ENCODE results near the gene SUCO.

The SUCO gene

DNA sequence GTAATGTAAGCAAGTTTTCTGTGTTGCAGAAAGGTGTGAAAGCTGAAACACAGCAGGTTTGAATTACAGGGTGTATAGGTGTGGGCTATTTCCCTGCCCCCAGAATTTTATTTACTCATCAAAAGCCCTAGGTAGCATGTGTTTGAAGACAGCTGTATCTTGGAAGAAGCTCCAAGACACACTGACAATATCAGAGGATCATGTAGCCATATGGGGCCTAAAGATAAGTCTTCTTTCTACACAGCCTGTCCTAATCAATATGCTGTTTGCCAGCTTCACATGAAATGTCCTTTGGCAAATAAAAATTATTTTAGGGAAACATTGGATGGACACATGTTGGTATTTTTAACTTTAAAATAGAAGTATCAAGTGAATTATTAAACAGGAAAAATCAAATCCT lies 17.5 kb upstream of the SUCO start:
- DNase-seq (ENCODE audit: low spot score): no peak

DNA sequence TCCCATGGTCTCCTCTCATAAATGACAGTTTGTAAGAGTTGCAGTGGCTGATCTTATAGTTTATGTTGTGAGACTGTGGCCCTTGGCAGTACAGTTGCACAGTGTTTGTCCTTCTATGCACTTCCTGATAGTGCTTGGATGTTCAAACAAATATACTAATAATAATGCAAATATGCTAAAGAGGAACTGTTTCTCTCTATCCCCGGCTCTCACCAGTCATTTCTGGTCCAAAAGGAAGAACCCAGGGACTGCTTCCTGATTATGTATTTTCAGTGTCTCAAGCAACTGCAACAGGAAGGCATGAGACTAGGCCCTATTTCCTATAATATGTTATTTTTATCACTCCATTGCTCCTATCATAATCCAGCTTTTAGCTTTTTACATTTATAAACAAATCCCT lies 17.0 kb upstream of the SUCO start:
- no peak for DNase-seq (ENCODE audit: low spot score)

DNA sequence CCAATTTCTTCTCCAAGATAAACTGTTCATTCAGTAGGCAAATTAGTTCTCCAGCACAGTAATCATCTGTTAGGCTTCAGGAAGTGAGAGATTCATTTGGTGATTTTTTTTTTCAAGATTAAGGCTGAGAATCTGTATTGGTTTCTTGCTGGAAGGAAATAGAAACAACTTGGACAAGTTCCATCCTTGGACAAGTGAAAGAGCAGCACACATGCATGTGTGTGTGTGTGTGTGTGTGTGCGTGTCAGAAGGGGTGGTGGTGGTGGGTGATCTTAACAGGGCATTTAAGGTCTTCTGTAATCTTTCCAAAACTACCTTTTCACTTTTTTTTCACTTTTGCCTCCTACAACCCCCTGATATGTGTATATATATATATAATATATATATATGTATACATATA lies 15.9 kb upstream of the SUCO start:
- no peak for DNase-seq (ENCODE audit: low spot score)

DNA sequence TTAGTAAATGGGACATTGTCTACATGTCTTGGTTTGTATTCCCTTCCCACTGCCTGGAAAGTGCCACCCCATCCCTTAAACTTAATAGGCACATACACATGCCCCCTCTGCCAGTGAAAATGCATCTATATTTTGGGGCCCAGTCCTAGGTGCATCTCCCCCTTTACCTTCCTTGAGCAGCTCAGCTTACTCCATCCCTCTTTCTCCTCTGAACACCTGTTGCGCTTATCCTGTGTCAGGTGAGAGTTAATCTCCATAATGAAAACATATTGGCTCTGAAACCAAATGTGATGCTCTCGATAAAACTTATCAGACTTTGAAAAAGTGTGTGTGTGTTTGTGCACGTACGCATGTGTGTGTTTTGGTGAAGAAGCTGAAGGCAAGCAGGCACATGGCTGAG lies 15.4 kb upstream of the SUCO start:
- DNase-seq (ENCODE audit: low spot score): no peak

DNA sequence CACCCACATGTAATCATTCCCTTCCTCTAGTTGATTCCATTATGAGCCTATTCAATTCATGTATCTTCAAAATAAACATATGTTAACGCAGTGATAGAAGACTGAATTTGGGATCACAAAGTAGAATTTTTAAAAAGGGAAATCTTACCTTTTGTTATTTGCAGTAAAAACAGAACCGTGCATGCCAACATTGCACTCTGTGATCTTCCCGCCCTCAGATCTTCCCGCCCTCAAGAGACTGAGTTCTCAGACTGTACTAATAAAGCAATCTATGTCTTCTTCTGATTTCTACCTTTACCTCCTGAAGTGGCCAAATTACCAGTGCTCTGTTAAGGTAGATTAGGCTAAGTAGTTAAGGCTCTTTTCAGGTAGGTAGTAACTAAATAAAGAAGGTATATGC lies 3.6 kb upstream of the SUCO start:
- no peak for DNase-seq (ENCODE audit: low spot score)

DNA sequence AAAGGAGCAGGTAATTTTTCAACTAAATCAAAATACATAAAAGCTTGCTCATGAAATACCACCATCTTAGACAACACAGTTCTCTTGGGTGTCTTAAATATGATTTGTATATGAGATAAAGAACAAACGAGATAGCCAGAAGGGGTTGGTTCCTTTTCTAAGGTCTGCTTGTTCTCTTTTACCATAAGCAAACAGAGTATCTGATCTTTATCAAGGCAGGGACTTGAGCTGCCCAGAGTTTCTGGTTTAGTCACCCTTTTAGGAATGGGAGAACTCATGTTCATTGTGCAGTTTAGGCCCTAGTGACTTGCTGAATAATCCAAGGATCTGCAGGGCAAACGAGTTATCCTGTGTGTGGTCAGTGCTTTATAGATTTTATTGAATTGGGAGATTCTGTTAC lies 3.0 kb upstream of the SUCO start:
- no peak for DNase-seq (ENCODE audit: low spot score)

DNA sequence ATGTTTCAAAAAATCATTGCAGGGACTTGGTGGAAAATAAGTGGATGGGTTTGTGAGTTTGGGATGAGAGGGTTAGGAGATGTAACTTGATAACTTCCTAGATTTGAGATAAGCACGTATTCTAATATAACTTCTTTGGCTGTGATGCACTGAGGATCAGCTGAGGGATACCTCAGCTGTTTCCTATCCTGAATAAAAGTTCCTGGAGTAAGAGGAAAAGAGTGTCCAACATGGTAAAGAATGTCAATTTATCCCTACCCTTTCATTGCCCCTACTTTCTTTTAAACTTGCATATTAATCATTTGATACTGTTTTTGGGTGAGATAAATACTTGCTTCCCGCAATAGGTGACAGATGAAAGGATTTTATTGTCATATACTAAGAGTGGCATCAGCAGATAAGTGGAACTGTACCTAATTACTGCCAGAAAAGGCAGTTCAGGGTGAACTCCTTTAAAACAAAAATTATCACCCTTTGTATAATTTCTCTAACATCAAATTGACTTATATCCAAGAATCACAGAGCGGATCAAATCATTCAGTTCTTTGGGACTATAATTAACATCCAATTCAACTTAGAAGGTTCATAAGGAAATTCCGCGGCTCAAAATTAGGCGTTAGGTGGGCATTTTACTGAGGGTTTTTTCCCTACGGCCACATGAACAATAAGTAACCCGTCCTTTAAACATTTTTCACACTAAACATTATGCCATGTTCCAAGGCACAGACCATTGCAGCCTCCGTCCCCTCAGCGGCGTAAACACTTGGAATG lies 1.4 kb upstream of the SUCO start:
- no peak for DNase-seq (ENCODE audit: low spot score)

DNA sequence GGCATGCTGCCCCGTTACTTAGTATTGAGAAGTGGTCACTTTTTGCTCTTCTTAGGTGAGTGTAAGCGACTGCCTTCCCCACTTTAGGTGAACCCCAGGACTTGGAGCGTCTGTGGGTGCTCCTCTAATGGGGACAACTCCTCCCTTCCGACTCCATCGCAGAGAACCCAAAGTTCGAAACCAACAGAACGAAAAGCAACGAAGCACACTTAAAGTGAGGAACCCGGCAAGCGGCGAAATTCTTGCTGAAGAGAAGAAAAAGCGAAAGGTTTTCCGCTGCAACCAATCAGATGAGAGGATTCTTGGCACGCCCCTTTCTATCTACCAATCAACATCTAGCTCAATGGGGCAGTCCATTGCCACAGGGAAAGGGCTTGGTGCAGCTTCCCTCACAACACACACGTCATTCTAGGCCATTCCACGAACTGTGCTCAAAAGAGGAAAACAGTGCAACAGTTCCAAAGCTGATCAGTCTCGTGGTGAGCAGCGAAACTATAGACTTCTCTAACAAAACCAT lies 709 bp upstream of the SUCO start:
- DNase-seq (ENCODE audit: low spot score): peak; percentile 99

DNA sequence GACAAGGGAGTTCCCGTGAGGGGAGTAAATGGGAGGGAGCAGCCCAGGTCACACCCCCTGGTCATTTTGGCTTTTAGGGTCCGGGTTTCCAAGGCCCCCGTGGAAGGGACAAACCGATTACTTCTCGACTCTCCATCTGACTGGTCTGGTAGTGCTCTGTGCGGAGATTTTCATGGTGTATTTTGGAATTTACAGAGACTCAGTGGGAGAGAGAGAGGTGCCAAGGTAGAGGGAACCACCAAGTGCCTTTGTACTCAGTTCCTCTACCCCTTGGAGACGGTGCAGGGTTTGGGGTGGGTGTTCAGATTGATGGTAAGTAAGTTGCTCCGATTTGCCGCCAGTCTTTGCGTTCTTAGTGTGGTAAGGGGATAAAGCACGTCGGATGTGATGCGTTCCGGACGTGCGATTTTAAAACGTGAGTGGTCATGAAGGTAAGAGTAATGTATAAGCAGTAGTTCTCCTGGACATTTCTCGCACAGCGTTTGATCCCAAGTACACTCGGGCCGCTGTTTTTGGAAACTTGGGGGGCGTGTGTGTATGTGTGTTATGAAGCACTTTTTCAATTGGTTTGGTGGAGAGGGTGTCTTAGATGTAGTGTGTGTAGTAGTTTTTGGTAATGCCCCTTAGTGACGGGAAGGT lies 682 bp downstream of the SUCO start:
- peak; percentile 86 for DNase-seq (ENCODE audit: low spot score)

DNA sequence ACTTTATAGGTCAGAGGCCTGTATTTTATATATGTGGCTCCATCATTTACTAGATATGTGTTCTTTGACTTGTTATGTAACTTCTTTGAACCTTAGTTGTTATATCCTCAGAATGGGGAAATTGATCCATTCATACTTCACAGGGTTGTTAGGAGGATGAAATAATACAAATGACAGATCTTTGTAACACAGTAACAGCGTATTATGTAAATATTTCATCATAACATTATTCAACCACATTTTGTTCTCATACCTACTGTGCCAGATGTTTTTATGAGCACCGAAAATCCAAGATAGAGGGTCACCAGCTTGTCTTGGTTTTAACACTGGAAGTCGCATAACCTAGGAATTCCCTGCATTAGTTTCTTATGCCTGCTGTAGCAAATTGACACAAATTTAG lies 3.3 kb downstream of the SUCO start:
- no peak for DNase-seq (ENCODE audit: low spot score)

DNA sequence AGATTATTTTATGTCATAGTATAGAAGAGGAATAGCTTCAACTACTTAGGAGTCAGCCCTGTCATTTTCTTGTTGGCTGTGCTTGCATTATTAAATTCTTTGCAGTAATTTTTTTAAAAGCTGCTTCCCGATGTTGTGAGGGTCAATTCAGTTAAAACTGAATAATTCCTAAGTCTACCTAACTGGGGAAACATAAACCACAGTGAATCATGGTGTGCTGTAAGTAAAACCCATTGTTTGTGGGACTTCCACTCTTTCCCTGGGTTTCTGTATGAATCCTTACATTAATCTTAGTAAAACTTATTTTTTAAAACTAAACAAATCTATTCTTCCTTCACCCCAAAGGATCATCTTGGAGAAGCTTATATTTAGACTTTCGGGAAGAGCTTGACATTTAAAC lies 4.4 kb downstream of the SUCO start:
- DNase-seq (ENCODE audit: low spot score): no peak

DNA sequence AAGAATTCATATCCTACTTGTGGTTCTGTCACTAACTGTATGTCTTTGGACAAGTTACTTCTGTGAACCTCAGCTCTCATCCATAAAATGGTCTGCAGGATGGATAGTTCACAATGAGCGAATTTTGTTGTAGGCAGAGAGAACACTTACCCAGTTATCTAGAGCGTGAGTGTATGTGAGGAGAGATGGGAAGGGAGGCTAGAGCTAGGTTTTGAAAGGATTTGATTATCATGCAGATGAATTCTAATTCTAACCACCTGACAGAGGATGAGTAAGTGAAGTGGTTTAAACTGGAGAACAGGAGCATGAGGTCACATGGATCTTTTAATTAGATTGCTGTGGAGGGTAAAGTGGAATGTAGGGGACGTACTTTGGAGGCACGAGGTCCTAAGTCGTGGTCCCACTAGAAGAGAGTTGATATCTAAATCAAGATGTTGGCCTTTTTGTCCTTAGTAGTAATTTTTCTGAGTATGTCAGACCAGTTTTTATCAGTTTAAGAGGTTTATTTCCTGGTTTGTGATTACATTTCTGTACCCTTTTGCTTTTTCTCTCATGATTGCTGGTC lies 5.0 kb downstream of the SUCO start:
- DNase-seq (ENCODE audit: low spot score): no peak

DNA sequence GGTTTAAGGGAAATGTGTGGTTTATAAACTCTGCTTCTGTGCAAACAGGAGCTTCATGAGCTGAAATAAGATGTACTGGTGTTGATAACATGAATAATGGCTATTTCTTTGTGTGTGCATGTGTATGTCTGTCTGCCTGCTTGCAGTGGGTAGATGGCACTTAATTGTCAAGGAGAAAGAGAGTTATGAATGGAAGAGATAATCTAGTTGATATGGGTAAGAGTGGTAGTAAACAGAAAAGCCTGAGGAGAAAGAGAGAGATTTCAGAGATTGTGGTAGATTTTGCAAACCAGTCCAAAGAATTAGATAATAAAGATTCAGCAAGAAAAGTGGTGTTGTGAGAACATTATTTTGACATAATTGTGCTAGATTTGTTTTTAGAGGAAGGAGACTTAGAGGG lies 7.7 kb downstream of the SUCO start:
- DNase-seq (ENCODE audit: low spot score): no peak

DNA sequence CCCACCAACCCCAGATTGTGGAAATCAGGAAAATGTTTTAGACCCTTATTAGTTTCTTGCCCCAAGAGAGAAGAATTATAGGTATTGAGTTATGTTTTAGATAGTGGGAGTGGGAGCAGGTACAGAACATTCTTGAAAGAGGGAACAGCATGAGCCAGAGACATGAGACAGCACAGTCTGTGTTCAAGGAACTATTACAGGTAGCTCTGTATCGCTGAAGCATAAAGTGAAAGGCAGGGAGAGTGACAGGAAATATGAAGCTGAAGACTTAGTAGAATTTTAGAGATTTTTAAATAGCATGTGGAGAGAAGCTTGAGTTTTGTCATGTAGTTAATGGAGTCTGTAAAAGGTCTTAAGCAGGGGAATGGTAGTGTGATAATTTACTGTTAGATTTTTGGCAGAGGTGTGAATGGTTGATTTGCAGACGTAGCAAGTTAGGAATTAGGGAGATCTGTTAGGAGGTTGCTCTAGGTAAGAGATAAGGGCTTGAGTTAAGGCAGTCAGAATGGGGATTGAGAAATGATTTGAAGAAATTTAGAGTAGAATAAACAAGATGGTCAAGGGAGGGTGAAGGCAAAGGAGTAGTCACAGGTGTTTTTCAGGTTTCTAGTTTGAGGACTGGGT lies 11.6 kb downstream of the SUCO start:
- DNase-seq (ENCODE audit: low spot score): no peak

DNA sequence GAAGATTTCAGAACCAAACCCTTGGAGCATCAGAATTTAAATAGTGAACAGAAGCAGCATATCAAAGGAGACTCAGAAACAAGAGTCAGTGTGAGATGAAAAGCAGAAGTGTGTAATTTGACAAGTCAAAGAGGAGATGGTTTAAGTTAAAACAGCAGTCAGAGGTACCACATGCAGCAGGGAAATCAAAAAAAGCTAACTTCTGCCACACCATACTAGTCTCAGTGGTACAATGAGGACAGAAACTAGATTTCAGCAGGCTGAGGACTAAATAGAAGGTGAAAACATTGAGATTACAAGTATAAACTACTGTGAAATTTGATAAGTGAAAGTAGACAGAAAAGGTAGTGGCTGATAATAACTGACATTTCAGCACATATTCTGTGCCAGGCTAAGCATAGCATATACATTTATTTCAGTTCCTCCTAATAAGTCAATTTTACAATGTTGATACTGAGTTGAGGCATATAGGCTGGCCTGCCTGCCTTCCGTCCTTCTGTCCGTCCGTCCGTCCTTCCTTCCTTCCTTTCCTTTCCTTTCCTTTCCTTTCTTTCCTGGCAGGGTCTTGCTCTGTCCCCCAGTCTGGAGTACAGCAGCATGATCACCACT lies 12.6 kb downstream of the SUCO start:
- peak; percentile 50 for DNase-seq (ENCODE audit: low spot score)

DNA sequence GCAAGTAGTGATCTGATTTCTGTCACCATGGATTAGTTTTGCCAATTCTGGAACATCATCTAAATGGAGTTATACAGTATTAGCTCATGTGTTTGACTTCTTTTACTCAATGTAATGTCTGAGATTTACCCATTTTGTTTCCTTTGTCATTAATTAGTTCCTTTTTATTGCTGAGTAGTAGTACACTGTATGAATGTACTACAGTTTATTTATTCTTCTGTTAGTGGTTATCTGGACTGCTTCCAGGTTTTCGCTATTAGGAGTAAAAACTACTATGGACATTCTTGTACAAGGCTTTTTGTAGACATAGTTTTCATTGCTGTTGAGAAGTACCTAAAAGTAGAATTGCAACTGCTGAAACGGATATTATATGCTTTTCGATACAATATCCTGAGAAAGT lies 14.1 kb downstream of the SUCO start:
- DNase-seq (ENCODE audit: low spot score): no peak

DNA sequence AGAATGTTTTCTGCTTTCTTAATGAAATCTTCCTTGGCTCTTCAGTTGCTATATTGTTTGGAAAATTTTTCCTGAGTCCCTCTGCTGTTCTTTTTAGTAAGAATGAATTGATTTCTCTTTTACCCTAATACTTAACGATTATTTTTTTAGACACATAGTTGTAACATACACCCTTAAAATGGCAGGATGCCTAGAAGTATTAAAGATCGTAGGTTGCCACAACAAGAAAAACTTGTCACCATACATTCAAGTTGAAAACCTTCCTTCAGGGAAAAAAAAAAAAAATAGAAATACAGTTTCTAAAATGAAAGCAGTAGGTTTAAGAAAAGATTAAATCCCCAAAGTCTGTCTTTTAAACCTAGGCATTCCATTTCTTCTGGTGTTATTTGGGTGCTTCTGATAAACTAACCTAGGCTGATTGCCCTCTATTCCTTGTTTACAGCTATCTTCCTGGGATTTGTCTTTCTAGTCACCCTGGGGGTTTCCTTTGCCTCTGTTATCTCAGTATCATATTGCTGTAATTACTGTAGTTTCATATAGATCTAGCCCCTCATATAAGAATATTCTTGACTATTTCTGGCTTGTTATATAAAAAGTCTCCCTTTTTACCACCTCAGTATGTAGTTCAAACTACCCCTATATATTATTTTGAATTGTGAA lies 16.8 kb downstream of the SUCO start:
- DNase-seq (ENCODE audit: low spot score): no peak

DNA sequence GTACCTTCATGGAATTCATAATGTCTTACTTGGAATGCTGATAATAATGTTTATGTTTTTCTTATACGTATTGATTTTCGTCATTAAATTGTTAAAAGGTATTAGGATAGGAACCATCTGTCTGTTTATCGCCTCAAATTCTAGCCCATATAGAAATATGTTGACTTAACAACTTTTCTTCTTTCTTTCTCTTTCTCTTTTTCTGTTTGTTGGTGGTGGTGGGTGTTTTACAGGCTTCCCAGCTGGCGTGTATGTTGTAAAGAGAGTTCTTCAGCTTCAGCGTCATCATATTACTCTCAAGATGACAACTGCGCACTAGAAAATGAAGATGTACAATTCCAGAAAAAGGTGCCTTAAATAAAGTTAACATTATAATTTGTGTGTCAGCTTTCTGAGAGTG lies 18.3 kb downstream of the SUCO start:
- no peak for DNase-seq (ENCODE audit: low spot score)

DNA sequence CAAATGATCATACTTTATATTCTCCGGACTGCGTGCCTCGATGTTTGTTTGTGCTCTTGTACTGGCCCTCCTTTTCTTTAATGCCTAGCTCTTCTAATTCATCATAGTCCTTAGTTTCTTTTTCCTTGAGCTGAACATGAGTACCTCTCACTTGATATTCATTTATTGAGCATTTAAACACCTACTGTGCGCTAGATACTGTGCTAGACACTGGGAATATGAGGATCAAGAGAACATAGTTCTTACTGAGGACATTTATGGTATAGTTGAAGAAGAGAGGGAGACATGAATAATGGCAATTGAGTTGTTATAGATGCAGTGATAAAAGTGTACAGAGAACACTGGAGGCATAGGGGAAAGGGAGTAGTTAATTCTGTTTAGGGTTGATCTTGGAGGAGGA lies 22.0 kb downstream of the SUCO start:
- DNase-seq (ENCODE audit: low spot score): no peak

DNA sequence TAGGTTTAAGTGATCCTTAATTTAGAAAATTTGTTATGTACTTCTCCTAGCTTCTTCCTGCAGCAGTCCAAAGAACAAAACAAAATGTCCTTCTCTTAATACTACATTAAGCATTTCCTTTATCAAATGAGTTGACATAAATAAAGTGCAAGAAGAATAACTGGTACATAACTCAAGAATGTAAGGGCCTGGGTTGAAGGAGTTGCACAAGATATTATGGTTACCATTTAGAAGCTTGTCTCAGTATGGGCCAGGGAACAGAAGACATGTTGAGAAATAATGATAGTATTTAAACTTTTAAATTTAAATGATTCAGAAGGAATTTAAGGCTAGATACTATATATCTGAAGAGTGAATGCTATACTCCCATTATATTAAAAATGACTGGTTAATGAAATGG lies 23.5 kb downstream of the SUCO start:
- no peak for DNase-seq (ENCODE audit: low spot score)

DNA sequence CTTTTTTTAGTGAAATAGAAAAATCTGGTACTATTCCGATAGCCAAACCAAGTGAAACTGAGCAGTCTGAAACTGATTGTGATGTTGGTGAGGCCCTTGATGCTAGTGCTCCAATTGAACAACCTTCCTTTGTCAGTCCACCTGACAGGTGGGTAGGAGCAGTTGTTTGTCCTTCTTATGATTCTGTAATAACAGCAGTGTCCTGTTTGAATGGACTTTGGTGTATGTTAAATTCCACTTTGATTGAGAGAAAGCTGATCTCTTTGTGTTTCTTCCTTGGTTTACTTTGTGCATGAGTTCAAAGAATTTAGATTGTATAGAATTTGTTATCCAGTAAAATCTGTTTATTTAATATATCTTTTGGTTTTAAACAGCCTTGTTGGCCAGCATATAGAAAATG lies 24.3 kb downstream of the SUCO start:
- no peak for DNase-seq (ENCODE audit: low spot score)

DNA sequence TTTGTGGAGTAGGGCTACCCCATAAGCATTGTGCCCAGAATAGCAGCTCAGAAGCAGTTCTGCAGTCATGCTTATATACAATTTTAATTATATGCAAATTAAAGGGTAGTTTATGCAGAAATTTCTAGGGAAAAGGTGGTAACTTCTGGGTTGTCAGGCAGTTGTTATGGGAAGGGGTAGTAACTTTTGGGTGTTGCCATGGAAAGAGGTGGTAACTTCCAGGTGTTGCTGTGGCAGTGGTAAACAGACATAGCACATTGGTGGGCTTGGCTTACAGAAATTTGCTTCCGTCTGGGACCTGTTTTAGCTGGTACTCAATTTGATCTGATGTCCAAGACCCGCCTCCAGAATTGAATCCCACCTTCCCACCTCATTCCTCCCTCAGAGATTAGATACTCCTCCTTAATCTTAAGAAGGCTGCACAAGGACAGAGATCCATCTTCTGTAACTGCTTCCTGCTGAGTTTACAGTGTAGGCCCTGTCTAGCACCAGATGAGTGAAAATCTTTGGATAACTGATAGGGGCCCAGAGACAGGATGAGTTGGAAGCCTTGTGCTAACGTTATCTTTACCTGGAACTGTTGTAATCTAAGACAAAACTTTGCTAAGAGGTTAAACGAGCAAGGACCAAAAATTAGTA lies 26.7 kb downstream of the SUCO start:
- no peak for DNase-seq (ENCODE audit: low spot score)

Data from NAMALWA (cell line).